Measurements from ENCODE around the gene ZNF221.

ZNF221 gene

DNA sequence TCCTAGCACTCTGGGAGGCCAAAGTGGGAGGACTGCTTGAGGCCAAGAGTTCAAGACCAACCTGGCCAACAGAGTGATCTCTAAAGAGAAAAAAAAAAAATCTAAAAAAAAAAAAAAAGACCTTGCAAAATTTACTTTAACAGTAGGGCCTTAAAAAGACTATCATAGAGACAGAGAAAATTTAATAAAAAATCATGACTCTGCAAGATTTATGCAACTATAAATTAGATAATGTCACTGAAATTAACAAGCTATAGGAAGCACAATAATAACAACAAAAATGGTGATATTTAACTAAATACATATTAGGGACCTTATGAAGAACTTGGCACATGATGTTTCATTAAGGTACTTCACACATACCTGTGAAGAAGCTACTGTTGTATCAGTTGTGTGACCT is 27.2 kb upstream of the ZNF221 start:
- Histone ChIP-seq H3F3A (ENCODE audit: control insufficient read depth, insufficient read depth) (no peaks in the 10 kb centered on the region), H3K9me3 (ENCODE audit: control insufficient read depth, insufficient read depth, low read length) (peaks cover 5% of the 10 kb centered on the region; the same call in 1 of the 2 replicates), H3K27ac (ENCODE audit: low read depth, low read length) (no peak overlapping the region), H4K20me1 (ENCODE audit: control insufficient read depth, insufficient read depth, low read depth, low read length) (no peaks in the 10 kb centered on the region), H3K4me3 (ENCODE audit: low read length) (no peak overlapping the region), H3K27me3 (ENCODE audit: control insufficient read depth, low read length) (no peaks in the 10 kb centered on the region), H3K4me2 (ENCODE audit: low read length) (no peak overlapping the region), H3K9me2 (replicated peaks; ENCODE audit: control insufficient read depth, low read length) (no peaks in the 10 kb centered on the region), H3K79me2 (ENCODE audit: control insufficient read depth, low read length) (no peaks in the 10 kb centered on the region), H3K36me3 (ENCODE audit: control insufficient read depth, low read length) (peaks cover 40% of the 10 kb centered on the region), H3K4me1 (ENCODE audit: control insufficient read depth, low read length) (no peaks in the 10 kb centered on the region)
- TF ChIP-seq, protein P1, sequence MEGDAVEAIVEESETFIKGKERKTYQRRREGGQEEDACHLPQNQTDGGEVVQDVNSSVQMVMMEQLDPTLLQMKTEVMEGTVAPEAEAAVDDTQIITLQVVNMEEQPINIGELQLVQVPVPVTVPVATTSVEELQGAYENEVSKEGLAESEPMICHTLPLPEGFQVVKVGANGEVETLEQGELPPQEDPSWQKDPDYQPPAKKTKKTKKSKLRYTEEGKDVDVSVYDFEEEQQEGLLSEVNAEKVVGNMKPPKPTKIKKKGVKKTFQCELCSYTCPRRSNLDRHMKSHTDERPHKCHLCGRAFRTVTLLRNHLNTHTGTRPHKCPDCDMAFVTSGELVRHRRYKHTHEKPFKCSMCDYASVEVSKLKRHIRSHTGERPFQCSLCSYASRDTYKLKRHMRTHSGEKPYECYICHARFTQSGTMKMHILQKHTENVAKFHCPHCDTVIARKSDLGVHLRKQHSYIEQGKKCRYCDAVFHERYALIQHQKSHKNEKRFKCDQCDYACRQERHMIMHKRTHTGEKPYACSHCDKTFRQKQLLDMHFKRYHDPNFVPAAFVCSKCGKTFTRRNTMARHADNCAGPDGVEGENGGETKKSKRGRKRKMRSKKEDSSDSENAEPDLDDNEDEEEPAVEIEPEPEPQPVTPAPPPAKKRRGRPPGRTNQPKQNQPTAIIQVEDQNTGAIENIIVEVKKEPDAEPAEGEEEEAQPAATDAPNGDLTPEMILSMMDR (IDR thresholded peaks at IDR 0.05; ENCODE audit: low read depth, low read length, poor library complexity, severe bottlenecking) = no peak
- no peak for TF ChIP-seq EZH2phosphoT487 (IDR thresholded peaks at IDR 0.05; ENCODE audit: borderline replicate concordance, low read length)

DNA sequence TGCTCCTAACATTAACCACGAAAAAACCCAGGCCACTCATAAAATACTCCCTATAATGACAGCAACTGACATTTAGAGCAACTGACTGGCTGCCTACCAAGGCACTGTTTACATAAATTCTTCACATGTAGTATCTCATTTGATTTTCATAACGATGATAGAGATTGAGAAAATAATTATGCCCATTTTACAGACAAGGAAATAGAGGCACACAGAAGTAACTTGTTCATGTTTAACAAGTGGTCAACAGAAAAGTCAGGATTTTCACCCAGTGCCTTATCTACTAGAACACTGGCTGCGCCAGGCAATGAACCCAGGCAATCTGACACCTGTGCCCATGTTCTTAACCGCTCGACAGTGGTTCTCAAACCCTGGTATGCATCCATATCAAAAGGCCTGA is 22.2 kb upstream of the ZNF221 start:
- Histone ChIP-seq H3K9me3 (ENCODE audit: control insufficient read depth, insufficient read depth, low read length) (peaks cover 6% of the 10 kb centered on the region; the same call in 1 of the 2 replicates), H4K20me1 (ENCODE audit: control insufficient read depth, insufficient read depth, low read depth, low read length) (no peaks in the 10 kb centered on the region), H3K4me1 (ENCODE audit: control insufficient read depth, low read length) (no peaks in the 10 kb centered on the region; the same call in 1 of the 2 replicates), H3K4me2 (ENCODE audit: low read length) (no peak overlapping the region), H3K9me2 (replicated peaks; ENCODE audit: control insufficient read depth, low read length) (no peaks in the 10 kb centered on the region), H3K27me3 (ENCODE audit: control insufficient read depth, low read length) (no peaks in the 10 kb centered on the region), H3K4me3 (ENCODE audit: low read length) (no peak overlapping the region), H3K27ac (ENCODE audit: low read depth, low read length) (no peak overlapping the region), H3K79me2 (ENCODE audit: control insufficient read depth, low read length) (no peaks in the 10 kb centered on the region), H3F3A (ENCODE audit: control insufficient read depth, insufficient read depth) (no peaks in the 10 kb centered on the region), H3K36me3 (ENCODE audit: control insufficient read depth, low read length) (peaks cover 51% of the 10 kb centered on the region)
- no peak for TF ChIP-seq EZH2phosphoT487 (IDR thresholded peaks at IDR 0.05; ENCODE audit: borderline replicate concordance, low read length)
- TF ChIP-seq, protein P1 (IDR thresholded peaks at IDR 0.05; ENCODE audit: low read depth, low read length, poor library complexity, severe bottlenecking) = no peak

DNA sequence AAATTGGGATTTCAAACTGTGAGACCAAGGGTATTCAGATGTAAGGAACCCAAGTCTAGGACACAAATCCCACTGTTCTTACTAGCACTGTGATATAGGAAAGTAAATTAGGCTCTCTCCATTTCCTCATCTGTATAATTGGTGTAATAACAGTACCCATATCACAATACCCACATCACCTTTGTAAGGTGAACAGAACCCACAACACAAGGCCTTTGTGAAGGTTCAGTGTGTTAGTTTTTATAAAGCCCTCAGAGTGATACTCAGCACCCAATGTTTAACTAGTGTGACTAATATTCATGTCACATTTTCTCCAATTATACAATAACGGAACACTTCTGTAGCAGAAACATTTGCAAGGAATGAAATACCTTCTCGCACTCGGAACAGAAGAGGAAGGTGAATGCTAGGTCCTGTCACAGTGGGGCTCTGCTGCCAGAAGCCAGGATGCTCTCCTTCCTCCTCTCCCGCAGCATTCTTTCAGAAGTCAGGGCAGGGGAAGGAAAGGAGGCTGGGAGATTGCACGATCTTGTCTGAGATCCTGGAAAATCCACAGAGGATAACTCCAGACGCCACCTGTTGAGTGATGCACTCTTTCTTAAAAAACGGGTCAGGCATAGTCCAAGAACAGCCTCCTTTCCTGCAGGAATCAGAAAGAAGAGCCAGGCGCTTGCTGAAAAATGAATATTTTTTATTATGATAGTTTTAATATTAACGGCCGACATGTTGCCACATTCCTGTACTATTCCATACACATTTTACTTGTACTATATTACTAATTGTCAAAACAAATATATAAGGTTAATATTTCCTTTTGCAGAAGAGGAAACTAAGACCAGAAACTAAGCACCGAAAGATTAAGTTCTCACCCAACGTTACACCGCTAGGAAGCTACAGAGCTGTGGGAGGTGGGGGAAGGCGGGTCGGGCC is 16.7 kb upstream of the ZNF221 start:
- Histone ChIP-seq H3K27me3 (ENCODE audit: control insufficient read depth, low read length) (no peaks in the 10 kb centered on the region), H4K20me1 (ENCODE audit: control insufficient read depth, insufficient read depth, low read depth, low read length) (no peaks in the 10 kb centered on the region), H3K4me3 (ENCODE audit: low read length) (peak overlapping the region; percentile 91), H3F3A (ENCODE audit: control insufficient read depth, insufficient read depth) (0 out of 2 replicates have a peak, but pooled peaks cover 3% of the 10 kb centered on the region), H3K9me2 (replicated peaks; ENCODE audit: control insufficient read depth, low read length) (no peaks in the 10 kb centered on the region), H3K36me3 (ENCODE audit: control insufficient read depth, low read length) (peaks cover 27% of the 10 kb centered on the region), H3K4me2 (ENCODE audit: low read length) (peak overlapping the region; percentile 86), H3K27ac (ENCODE audit: low read depth, low read length) (no peak overlapping the region), H3K79me2 (ENCODE audit: control insufficient read depth, low read length) (no peaks in the 10 kb centered on the region), H3K4me1 (ENCODE audit: control insufficient read depth, low read length) (peaks cover 13% of the 10 kb centered on the region), H3K9me3 (ENCODE audit: control insufficient read depth, insufficient read depth, low read length) (peaks cover 18% of the 10 kb centered on the region)
- TF ChIP-seq EZH2phosphoT487 (IDR thresholded peaks at IDR 0.05; ENCODE audit: borderline replicate concordance, low read length) = no peak
- TF ChIP-seq, protein P1 (IDR thresholded peaks at IDR 0.05; ENCODE audit: low read depth, low read length, poor library complexity, severe bottlenecking) = no peak

Data from DOHH2 (cell line).